ENCODE results near the gene HIGD1C.

- TF ChIP-seq, protein P1, sequence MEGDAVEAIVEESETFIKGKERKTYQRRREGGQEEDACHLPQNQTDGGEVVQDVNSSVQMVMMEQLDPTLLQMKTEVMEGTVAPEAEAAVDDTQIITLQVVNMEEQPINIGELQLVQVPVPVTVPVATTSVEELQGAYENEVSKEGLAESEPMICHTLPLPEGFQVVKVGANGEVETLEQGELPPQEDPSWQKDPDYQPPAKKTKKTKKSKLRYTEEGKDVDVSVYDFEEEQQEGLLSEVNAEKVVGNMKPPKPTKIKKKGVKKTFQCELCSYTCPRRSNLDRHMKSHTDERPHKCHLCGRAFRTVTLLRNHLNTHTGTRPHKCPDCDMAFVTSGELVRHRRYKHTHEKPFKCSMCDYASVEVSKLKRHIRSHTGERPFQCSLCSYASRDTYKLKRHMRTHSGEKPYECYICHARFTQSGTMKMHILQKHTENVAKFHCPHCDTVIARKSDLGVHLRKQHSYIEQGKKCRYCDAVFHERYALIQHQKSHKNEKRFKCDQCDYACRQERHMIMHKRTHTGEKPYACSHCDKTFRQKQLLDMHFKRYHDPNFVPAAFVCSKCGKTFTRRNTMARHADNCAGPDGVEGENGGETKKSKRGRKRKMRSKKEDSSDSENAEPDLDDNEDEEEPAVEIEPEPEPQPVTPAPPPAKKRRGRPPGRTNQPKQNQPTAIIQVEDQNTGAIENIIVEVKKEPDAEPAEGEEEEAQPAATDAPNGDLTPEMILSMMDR (IDR thresholded peaks at IDR 0.05 in 8 of 11, conservative IDR thresholded peaks at IDR 0.05 in 3 of 11): no peak
- TF ChIP-seq POLR2A (IDR thresholded peaks at IDR 0.05) (no peak), POLR2AphosphoS5 (IDR thresholded peaks at IDR 0.05) (no peak)
Observed at GRCh38 chr12:50990147-50990727, 37.9 kb downstream of the HIGD1C start.
